NB4 (cell line): Measurements from ENCODE around the gene CMIP.

Source experiments
- CTCF ChIP-seq: IDR thresholded peaks from one replicate; pipeline ENCODE4 v1.5.1; 2012; ENCODE audit warnings: low read depth, low read length
- MAX ChIP-seq: IDR thresholded peaks from 2 replicates; pipeline ENCODE4 v1.6.1; 2011; ENCODE audit warnings: low read depth, low read length

GRCh38 chr16:81458149-81458669 is 13.6 kb downstream of the CMIP start:
- TF ChIP-seq CTCF (no peak), MAX (no peak)
